GM12873 (cell line): ENCODE results near the gene MRPS12.

Source experiments
- CTCF ChIP-seq: IDR thresholded peaks from 2 replicates; pipeline ENCODE4 v1.5.1; 2012; ENCODE audit warnings: low read depth, mild to moderate bottlenecking, moderate library complexity, low read length, control low read depth; ENCODE audit not compliant: insufficient read depth; ENCODE audit errors: missing control alignments

The MRPS12 gene

DNA sequence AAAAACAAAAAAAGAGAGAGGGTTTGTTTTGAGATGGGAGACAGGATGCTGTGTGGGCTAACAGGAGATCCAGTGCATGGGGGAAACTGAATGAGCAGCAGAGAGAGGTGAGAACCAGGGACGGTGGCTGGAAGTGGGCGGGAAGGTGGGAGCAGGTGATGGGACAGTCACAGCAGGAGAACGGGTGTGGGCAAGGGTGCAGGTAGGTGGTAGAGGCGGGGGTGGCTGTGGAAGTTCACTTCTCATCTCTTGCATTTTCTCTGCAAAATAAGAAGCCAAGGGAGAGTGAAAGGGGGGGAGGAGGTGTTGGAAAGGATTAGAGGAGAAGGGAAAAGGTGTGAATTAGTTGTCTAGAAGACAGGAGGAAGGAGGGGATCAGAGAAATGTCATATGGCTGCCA lies 22.9 kb downstream of the MRPS12 start:
- no peak for TF ChIP-seq CTCF

DNA sequence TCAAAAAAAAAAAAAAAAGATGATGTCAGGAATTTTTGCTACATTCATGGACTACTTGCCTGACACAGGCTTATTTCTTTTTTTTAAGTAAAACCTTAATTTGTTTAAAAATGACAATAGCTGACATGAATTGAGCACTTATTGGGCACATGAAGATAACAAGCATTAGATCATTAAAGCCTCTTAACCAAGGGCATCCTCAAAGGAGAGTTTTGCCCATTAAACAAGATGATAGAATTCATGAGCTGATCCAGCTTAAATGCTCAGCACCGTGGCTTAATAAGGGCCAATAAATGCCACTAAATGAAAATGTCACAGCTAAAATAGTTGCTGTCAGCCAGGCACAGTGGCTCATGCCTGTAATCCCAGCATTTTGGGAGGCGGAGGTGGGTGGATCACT lies 25.5 kb downstream of the MRPS12 start:
- TF ChIP-seq CTCF = no peak

DNA sequence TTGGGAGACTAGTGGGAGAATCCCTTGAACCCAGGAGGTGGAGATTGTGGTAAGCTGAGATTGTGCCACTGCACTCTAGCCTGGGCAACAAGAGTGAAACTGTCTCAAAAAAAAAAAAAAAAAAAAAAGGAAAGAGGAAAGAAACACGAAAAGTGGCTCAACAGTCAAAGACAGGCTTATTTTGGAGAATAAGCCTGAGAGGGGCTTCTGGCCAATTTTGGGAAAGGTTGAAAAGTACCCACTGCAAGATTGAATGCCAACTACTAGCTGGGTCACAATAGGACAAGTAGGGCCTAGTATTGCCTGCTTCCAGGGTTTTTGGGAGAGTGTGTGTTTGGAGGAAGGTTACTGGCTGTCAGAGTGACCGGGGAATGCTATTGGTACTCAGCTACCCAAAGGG lies 27.6 kb downstream of the MRPS12 start:
- no peak for TF ChIP-seq CTCF

GRCh38 chr19:38959618-38960017 lies 28.9 kb downstream of the MRPS12 start:
- TF ChIP-seq CTCF = no peak

- TF ChIP-seq CTCF = no peak
Measured at GRCh38 chr19:38964738-38965137, 34.0 kb downstream of the MRPS12 start.

- no peak for TF ChIP-seq CTCF
Measured at GRCh38 chr19:38970664-38971532, 40.2 kb downstream of the MRPS12 start.

DNA sequence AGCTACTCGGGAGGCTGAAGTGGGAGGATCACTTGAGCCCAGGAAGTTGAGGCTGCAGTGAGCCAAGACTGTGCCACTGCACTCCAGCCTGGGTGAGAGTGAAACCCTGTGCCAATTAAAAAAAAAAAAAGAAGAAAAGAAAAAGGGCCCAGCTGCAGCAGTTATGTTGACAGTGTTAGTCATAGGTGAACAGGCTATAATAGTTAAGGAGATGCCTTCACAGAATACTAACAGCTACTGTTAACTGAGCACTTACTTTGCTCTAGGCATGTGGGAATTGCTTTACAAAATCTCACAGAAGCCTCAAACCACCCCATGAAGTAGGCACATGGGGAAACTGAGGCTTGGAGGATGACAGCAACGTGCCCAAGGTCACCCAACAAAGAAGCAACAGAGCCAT lies 40.9 kb downstream of the MRPS12 start:
- TF ChIP-seq CTCF = no peak
